K562 (cell line): ENCODE measurements around the gene CTDSP1. TPM values are rescaled to one million over a fixed set of nuclear protein-coding genes. Genes with fewer than 3 reads are reported as not detected.

Source experiments
- CCNT2 ChIP-seq: IDR thresholded peaks from 2 replicates; pipeline ENCODE4 v1.6.1; 2011; ENCODE audit warnings: borderline replicate concordance, low read depth, mild to moderate bottlenecking, moderate library complexity, mixed read lengths, low read length; ENCODE audit not compliant: insufficient read length; ENCODE audit errors: extremely low read depth
- JUND ChIP-seq, 2 experiments: IDR thresholded peaks; 2 replicates in 1 of 2; 3 replicates in 1 of 2; pipeline ENCODE4 v1.6.1; 2011; ENCODE audit warnings: borderline replicate concordance in 2 of 2, low read depth in 2 of 2, low read length in 2 of 2, improper control_type of control experiment in 1 of 2, missing biosample characterization in 1 of 2, missing genetic modification characterization in 1 of 2, missing genetic modification reagents in 1 of 2
- MBD2 ChIP-seq: sonication (generic); IDR thresholded peaks from 2 replicates; pipeline ENCODE4 v1.6.1; 2016; ENCODE audit warnings: low read depth, borderline replicate concordance
- MXI1 ChIP-seq: IDR thresholded peaks from 2 replicates; pipeline ENCODE4 v1.6.1; 2011; ENCODE audit warnings: low read depth, mild to moderate bottlenecking, improper control_type of control experiment, low read length
- NFRKB ChIP-seq: fragments of 450-650 bp; IDR thresholded peaks from 2 replicates; pipeline ENCODE4 v1.6.1; 2016; ENCODE audit warnings: low read depth
- NR2C2 ChIP-seq, 2 experiments: fragments of 200-800 bp in 1 of 2; sonication (Bioruptor generic) in 1 of 2; sonication (generic) in 1 of 2; formaldehyde crosslinking in 1 of 2; IDR thresholded peaks; 2 replicates each; pipeline versions ENCODE4 v1.6.1 to v1.8.0; 2016 to 2022; ENCODE audit warnings: mild to moderate bottlenecking in 1 of 2, missing compliant biosample characterization in 1 of 2, missing genetic modification characterization in 1 of 2, missing genetic modification reagents in 1 of 2
- POLR2G ChIP-seq: fragments of 200-400 bp; formaldehyde crosslinking; IDR thresholded peaks from 2 replicates; pipeline ENCODE4 v1.6.1; 2017; ENCODE audit warnings: low read depth, mild to moderate bottlenecking, antibody characterized with exemption, low read length, moderate library complexity
- RBFOX2 ChIP-seq: fragments of 200-400 bp; formaldehyde crosslinking; IDR thresholded peaks from 2 replicates; pipeline ENCODE4 v1.6.1; 2017; ENCODE audit warnings: low read depth, mild to moderate bottlenecking, low read length, moderate library complexity
- TAF1 ChIP-seq: IDR thresholded peaks from 2 replicates; pipeline ENCODE4 v1.6.1; 2011; ENCODE audit warnings: mild to moderate bottlenecking, low read length, moderate library complexity; ENCODE audit not compliant: insufficient read depth, control insufficient read depth, severe bottlenecking; ENCODE audit errors: extremely low read depth
- TAF9B ChIP-seq: fragments of 450-650 bp; IDR thresholded peaks from 2 replicates; pipeline ENCODE4 v1.6.1; 2018; ENCODE audit warnings: mild to moderate bottlenecking; ENCODE audit not compliant: partially characterized antibody
- YY1 ChIP-seq, 3 experiments: IDR thresholded peaks; 2 replicates each; pipeline ENCODE4 v1.6.1; 2011; ENCODE audit warnings: low read length in 2 of 3, mild to moderate bottlenecking in 2 of 3, moderate library complexity in 2 of 3, borderline replicate concordance in 1 of 3, control low read depth in 1 of 3, low read depth in 1 of 3; ENCODE audit not compliant: insufficient read depth in 3 of 3, insufficient replicate concordance in 2 of 3, control insufficient read depth in 1 of 3, insufficient read length in 1 of 3; ENCODE audit errors: extremely low read depth in 1 of 3
- ZBTB7A ChIP-seq: IDR thresholded peaks from 2 replicates; pipeline ENCODE4 v1.6.1; 2011; ENCODE audit warnings: low read depth, mild to moderate bottlenecking, low read length, moderate library complexity, borderline replicate concordance; ENCODE audit not compliant: control insufficient read depth
- ZKSCAN3 ChIP-seq: fragments of 250-450 bp; sonication (Bioruptor Pico); IDR thresholded peaks from 2 replicates; pipeline ENCODE4 v1.4.0; 2020
- ZNF384 ChIP-seq: IDR thresholded peaks from 2 replicates; pipeline ENCODE4 v1.6.1; 2012; ENCODE audit warnings: low read depth, low read length, improper control_type of control experiment
- ZNF696 ChIP-seq: fragments of 250-450 bp; sonication (Bioruptor Pico); conservative IDR thresholded peaks from 2 replicates; pipeline ENCODE4 v1.4.0; 2020; ENCODE audit warnings: mild to moderate bottlenecking, moderate library complexity
- polyA plus RNA-seq, 8 experiments: library from polyadenylated mRNA; depleted of rRNA in 4 of 8; stranded (reverse) in 5 of 8; unstranded in 3 of 8; fragments of >200 nt; fragmentation: Nextera tagmentation in 2 of 8; fragmentation: Illumina TruSeq in 1 of 8; extraction: Ambion mirVana in 2 of 8; extraction: Trizol in 1 of 8; gene quantifications; 2 replicates each; pipeline versions ENCODE4 v1.2.1 to v1.2.3, GENCODE V29; 2011 to 2014; ENCODE audit warnings: inconsistent platforms in 1 of 8, missing spikeins in 1 of 8
- total RNA-seq, 7 experiments: library from RNA; depleted of rRNA in 6 of 7; stranded (reverse); fragments of >200 nt in 6 of 7; fragmentation: Illumina TruSeq in 2 of 7; extraction: Trizol in 2 of 7; gene quantifications; 2 replicates each; pipeline versions ENCODE4 v1.2.1 to v1.2.3, GENCODE V29; 2011 to 2021; ENCODE audit warnings: low replicate concordance in 1 of 7
- TF ChIP-seq, protein P1 (sequence below): sonication (generic); formaldehyde crosslinking; IDR thresholded peaks from 2 replicates; pipeline ENCODE4 v1.8.0; 2022; ENCODE audit warnings: mild to moderate bottlenecking, missing genetic modification reagents
- TF ChIP-seq, protein P2 (sequence below): fragments of 450-650 bp; IDR thresholded peaks from 2 replicates; pipeline ENCODE4 v1.6.1; 2018; ENCODE audit not compliant: partially characterized antibody
- TF ChIP-seq, protein P3 (sequence below): sonication (generic); formaldehyde crosslinking; IDR thresholded peaks from 2 replicates; pipeline ENCODE4 v1.9.0; 2022; ENCODE audit warnings: mild to moderate bottlenecking, missing genetic modification reagents

Gene CTDSP1
- total and polyA plus RNA-seq, 9 of the 15 experiments (the other 6 are each of a cell fraction or from before 2014, with no cell fraction given) = 2.4 to 74.8 (median 45.8) TPM

DNA sequence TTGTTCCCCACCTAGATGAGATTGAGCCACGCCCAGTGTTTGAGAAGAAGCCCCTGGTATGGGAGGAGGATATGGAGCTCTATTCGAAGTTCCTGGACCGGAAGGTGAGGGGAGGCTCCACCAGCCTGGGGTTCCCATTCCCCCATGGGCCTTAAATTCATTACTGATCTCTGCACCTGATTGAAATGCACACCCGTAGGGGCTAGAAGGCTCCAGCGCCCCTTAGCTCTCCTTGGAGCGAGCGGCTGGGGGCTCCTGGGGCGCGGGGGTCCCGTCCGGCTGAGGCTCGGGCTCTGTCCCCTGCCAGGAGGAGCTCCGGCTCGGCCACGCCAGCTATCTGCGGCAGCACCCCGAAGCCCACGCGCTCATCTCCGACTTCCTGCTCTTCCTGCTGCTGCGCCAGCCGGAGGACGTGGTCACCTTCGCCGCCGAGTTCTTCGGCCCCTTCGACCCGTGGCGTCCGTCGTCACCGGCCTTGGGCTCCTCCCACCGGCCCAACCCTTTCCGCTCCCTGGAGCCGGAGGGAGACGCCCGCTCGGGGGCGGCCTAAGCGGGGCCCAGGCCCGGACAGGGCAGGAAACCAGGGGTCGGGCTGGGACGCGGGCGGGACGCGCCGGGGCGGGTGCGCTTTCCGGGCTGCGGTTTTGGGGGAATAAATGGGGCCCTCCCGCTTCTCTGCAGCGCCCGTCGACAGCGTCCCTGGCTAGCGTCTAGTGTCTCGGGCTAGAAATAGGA is 32.1 kb upstream of the CTDSP1 start (continued):
- TF ChIP-seq YY1 (IDR thresholded peaks at IDR 0.05; ENCODE audit: borderline replicate concordance in 1 of 3, control insufficient read depth in 1 of 3, extremely low read depth in 1 of 3, insufficient read depth in 3 of 3, insufficient read length in 1 of 3, insufficient replicate concordance in 2 of 3, low read depth in 1 of 3, low read length in 2 of 3) = peak in 2 of 3 experiments; percentile 68 to 69
- no peak; the same call in 1 of the 2 replicates for TF ChIP-seq NR2C2 (CRISPR knock-in tag; IDR thresholded peaks at IDR 0.05)
- TF ChIP-seq NR2C2 (tag; IDR thresholded peaks at IDR 0.05) = peak; percentile 81
- peak; percentile 99 for TF ChIP-seq RBFOX2
- peak; percentile 27; the same call in 1 of the 2 replicates for TF ChIP-seq JUND (IDR thresholded peaks at IDR 0.05; ENCODE audit: borderline replicate concordance, low read depth, low read length)
- TF ChIP-seq JUND (tag; IDR thresholded peaks at IDR 0.05; ENCODE audit: borderline replicate concordance, low read depth, low read length) = no peak; the same call in 2 of the 3 replicates
- TF ChIP-seq MBD2 = peak; percentile 59
- TF ChIP-seq, protein P1, sequence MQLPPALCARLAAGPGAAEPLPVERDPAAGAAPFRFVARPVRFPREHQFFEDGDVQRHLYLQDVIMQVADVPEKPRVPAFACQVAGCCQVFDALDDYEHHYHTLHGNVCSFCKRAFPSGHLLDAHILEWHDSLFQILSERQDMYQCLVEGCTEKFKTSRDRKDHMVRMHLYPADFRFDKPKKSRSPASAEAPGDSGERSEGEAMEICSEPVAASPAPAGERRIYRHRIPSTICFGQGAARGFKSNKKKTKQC (CRISPR knock-in tag) = peak; percentile 65
- TF ChIP-seq CCNT2 = peak; percentile 61
- TF ChIP-seq MXI1 = 0 out of 2 replicates have a peak, but pooled peaks have one; percentile 35
- no peak for TF ChIP-seq ZKSCAN3 (CRISPR knock-in tag)
- TF ChIP-seq NFRKB = peak; percentile 13; the same call in 1 of the 2 replicates
- TF ChIP-seq ZNF696 = no peak
- 0 out of 2 replicates have a peak, but pooled peaks have one; percentile 27 for TF ChIP-seq ZNF384
- TF ChIP-seq, protein P2, sequence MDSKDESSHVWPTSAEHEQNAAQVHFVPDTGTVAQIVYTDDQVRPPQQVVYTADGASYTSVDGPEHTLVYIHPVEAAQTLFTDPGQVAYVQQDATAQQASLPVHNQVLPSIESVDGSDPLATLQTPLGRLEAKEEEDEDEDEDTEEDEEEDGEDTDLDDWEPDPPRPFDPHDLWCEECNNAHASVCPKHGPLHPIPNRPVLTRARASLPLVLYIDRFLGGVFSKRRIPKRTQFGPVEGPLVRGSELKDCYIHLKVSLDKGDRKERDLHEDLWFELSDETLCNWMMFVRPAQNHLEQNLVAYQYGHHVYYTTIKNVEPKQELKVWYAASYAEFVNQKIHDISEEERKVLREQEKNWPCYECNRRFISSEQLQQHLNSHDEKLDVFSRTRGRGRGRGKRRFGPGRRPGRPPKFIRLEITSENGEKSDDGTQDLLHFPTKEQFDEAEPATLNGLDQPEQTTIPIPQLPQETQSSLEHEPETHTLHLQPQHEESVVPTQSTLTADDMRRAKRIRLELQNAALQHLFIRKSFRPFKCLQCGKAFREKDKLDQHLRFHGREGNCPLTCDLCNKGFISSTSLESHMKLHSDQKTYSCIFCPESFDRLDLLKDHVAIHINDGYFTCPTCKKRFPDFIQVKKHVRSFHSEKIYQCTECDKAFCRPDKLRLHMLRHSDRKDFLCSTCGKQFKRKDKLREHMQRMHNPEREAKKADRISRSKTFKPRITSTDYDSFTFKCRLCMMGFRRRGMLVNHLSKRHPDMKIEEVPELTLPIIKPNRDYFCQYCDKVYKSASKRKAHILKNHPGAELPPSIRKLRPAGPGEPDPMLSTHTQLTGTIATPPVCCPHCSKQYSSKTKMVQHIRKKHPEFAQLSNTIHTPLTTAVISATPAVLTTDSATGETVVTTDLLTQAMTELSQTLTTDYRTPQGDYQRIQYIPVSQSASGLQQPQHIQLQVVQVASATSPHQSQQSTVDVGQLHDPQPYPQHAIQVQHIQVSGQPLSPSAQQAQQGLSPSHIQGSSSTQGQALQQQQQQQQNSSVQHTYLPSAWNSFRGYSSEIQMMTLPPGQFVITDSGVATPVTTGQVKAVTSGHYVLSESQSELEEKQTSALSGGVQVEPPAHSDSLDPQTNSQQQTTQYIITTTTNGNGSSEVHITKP = peak; percentile 31
- peak; percentile 67 for TF ChIP-seq TAF9B
- TF ChIP-seq POLR2G = peak; percentile 97
- TF ChIP-seq, protein P3, sequence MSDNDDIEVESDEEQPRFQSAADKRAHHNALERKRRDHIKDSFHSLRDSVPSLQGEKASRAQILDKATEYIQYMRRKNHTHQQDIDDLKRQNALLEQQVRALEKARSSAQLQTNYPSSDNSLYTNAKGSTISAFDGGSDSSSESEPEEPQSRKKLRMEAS (CRISPR knock-in tag) = peak; percentile 75
- peak; percentile 82 for TF ChIP-seq TAF1
- peak; percentile 89 for TF ChIP-seq ZBTB7A
